ENCODE measurements around the gene ARHGAP10. TPM values are rescaled to one million over a fixed set of nuclear protein-coding genes. Genes with fewer than 3 reads are reported as not detected.

The ARHGAP10 gene
- total RNA-seq, 4 donors from 2014 or later, result 186 to 296 (median 192) TPM

- Histone ChIP-seq H3K4me3 (no peak overlapping the region), H3K4me1 (peaks cover 54 to 98% (median 84%) of the 10 kb centered on the region in 4 donors), H3K9me3 (no peaks in the 10 kb centered on the region), H3K36me3 (peaks cover 0 to 7% (median 0%) of the 10 kb centered on the region in 4 donors), H3K27me3 (no peaks in the 10 kb centered on the region), H3K27ac (replicated peaks in 1 of 4) (peak overlapping the region; percentile 87 to 93 (median 88))
- WGBS, result 96% methylated on average over 3 of the region's 3 CpGs
- peak; percentile 37 for DNase-seq (ENCODE audit: extremely low spot score)
- intact Hi-C loops (cut with DNase I), result no loop called here
- TF ChIP-seq EP300 (IDR thresholded peaks at IDR 0.05) (no peak), POLR2AphosphoS5 (IDR thresholded peaks at IDR 0.05) (no peak), POLR2A (IDR thresholded peaks at IDR 0.05; ENCODE audit: low read depth) (no peak)
- TF ChIP-seq, protein P1, sequence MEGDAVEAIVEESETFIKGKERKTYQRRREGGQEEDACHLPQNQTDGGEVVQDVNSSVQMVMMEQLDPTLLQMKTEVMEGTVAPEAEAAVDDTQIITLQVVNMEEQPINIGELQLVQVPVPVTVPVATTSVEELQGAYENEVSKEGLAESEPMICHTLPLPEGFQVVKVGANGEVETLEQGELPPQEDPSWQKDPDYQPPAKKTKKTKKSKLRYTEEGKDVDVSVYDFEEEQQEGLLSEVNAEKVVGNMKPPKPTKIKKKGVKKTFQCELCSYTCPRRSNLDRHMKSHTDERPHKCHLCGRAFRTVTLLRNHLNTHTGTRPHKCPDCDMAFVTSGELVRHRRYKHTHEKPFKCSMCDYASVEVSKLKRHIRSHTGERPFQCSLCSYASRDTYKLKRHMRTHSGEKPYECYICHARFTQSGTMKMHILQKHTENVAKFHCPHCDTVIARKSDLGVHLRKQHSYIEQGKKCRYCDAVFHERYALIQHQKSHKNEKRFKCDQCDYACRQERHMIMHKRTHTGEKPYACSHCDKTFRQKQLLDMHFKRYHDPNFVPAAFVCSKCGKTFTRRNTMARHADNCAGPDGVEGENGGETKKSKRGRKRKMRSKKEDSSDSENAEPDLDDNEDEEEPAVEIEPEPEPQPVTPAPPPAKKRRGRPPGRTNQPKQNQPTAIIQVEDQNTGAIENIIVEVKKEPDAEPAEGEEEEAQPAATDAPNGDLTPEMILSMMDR (IDR thresholded peaks at IDR 0.05), result no peak
These were observed 102.6 kb downstream of the ARHGAP10 start for GRCh38 chr4:147834480-147834879.

GRCh38 chr4:147836807-147837206 is 104.9 kb downstream of the ARHGAP10 start:
- peak; percentile 47 for DNase-seq (ENCODE audit: extremely low spot score)
- Histone ChIP-seq H3K27ac (replicated peaks in 1 of 4) (peak overlapping the region; percentile 87 to 93 (median 88)), H3K4me3 (no peak overlapping the region), H3K4me1 (peaks cover 53 to 98% (median 84%) of the 10 kb centered on the region in 4 donors), H3K36me3 (peaks cover 0 to 7% (median 0%) of the 10 kb centered on the region in 4 donors), H3K27me3 (no peaks in the 10 kb centered on the region), H3K9me3 (no peaks in the 10 kb centered on the region)
- intact Hi-C loops (cut with DNase I), result no loop called here
- TF ChIP-seq POLR2A (IDR thresholded peaks at IDR 0.05; ENCODE audit: low read depth) (no peak), POLR2AphosphoS5 (IDR thresholded peaks at IDR 0.05) (no peak), EP300 (IDR thresholded peaks at IDR 0.05) (no peak)
- TF ChIP-seq, protein P1 (IDR thresholded peaks at IDR 0.05), result no peak
- 54% methylated on average over 6 of the region's 6 CpGs for WGBS

DNA sequence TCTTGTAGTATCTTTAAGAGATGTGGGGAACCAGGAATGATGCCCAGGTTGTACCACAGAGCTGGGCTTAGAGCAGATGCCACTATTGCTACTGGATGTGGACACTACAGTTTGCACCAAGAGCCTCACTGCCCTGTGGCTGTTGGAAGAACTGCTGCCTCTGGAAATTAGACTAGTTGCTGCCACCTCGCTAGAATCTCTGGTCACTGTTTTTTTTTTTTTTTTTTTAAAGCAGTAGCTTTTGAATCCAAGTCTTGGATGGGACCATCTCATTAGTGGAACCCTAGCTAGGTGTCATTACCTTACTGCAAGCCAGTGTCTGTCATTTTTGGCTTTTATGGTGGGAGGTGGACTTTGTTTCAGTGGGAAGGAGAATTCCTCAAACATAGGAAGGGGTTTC is 105.5 kb downstream of the ARHGAP10 start:
- no peaks in the 10 kb centered on the region for H3K27me3 ChIP-seq
- H3K4me1 ChIP-seq, result peaks cover 49 to 98% (median 84%) of the 10 kb centered on the region in 4 donors
- DNase-seq (ENCODE audit: extremely low spot score), result no peak
- intact Hi-C loops (cut with DNase I), result no loop called here
- TF ChIP-seq, protein P1 (IDR thresholded peaks at IDR 0.05), result peak; percentile 25 to 55 (median 30)
- TF ChIP-seq POLR2AphosphoS5 (IDR thresholded peaks at IDR 0.05) (peak in 1 of 2 donors; percentile 21), POLR2A (IDR thresholded peaks at IDR 0.05; ENCODE audit: low read depth) (no peak)
- H3K4me3 ChIP-seq, result no peak overlapping the region
- 62% methylated on average over 1 of the region's 1 CpG for WGBS
- H3K9me3 ChIP-seq, result no peaks in the 10 kb centered on the region
- peaks cover 0 to 7% (median 0%) of the 10 kb centered on the region in 4 donors for H3K36me3 ChIP-seq
- peak overlapping the region; percentile 87 to 93 (median 88) for H3K27ac ChIP-seq (replicated peaks in 1 of 4)

DNA sequence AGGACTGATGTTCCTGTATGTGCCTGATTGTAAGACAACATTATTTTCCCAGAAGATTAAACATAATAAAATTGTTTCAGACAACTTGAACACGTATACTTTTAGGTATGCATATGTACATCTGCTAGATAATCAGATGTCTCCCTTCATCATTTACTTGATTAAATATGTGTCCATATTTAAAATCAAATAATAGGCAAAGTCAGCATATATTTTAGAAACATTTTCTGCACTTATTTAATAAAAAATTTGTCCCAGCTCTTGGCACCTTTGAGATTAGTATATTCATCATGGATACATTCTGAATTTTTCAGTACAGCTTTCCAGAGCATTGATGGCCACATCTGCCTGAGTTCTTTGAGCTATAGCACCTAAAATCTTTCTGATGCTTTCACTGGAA is 106.0 kb downstream of the ARHGAP10 start:
- Histone ChIP-seq H3K4me3 (no peak overlapping the region), H3K27me3 (no peaks in the 10 kb centered on the region), H3K27ac (replicated peaks in 1 of 4) (peak overlapping the region; percentile 87 to 93 (median 88)), H3K9me3 (no peaks in the 10 kb centered on the region), H3K4me1 (peaks cover 49 to 98% (median 84%) of the 10 kb centered on the region in 4 donors), H3K36me3 (peaks cover 0 to 5% (median 0%) of the 10 kb centered on the region in 4 donors)
- DNase-seq (ENCODE audit: extremely low spot score), result no peak
- no peak for TF ChIP-seq POLR2AphosphoS5 (IDR thresholded peaks at IDR 0.05)
- TF ChIP-seq POLR2A (IDR thresholded peaks at IDR 0.05; ENCODE audit: low read depth), result no peak
- TF ChIP-seq, protein P1 (IDR thresholded peaks at IDR 0.05), result no peak
- TF ChIP-seq EP300 (IDR thresholded peaks at IDR 0.05), result no peak
- WGBS, result 82% methylated on average over 1 of the region's 1 CpG
- intact Hi-C loops (cut with DNase I), result no loop called here

- Histone ChIP-seq H3K4me3 (no peak overlapping the region), H3K4me1 (peaks cover 54 to 97% (median 85%) of the 10 kb centered on the region in 4 donors), H3K9me3 (no peaks in the 10 kb centered on the region), H3K27me3 (no peaks in the 10 kb centered on the region), H3K36me3 (no peaks in the 10 kb centered on the region), H3K27ac (replicated peaks in 1 of 4) (peak overlapping the region; percentile 87 to 93 (median 88))
- intact Hi-C loops (cut with DNase I), result no loop called here
- DNase-seq (ENCODE audit: extremely low spot score), result no peak
- WGBS, result 54% methylated on average over 2 of the region's 2 CpGs
- no peak for TF ChIP-seq POLR2AphosphoS5 (IDR thresholded peaks at IDR 0.05)
- no peak for TF ChIP-seq POLR2A (IDR thresholded peaks at IDR 0.05; ENCODE audit: low read depth)
- TF ChIP-seq, protein P1 (IDR thresholded peaks at IDR 0.05), result no peak
- TF ChIP-seq EP300 (IDR thresholded peaks at IDR 0.05), result no peak
These were observed 107.3 kb downstream of the ARHGAP10 start for GRCh38 chr4:147839200-147839599.

Data from esophagus muscularis mucosa (tissue), 4 donors.